ENCODE measurements around the gene DCAF11.

The DCAF11 gene

GRCh38 chr14:24172261-24172860 is 57.8 kb downstream of the DCAF11 start:
- peak overlapping the region; percentile 23 for H3K4me3 ChIP-seq (replicated peaks; ENCODE audit: low read depth, low read length)
- no peak for DNase-seq (ENCODE audit: low read depth)
- no peak for TF ChIP-seq CTCF (IDR thresholded peaks at IDR 0.05; ENCODE audit: low read length, missing control alignments)

GRCh38 chr14:24172871-24173281 is 58.3 kb downstream of the DCAF11 start:
- H3K4me3 ChIP-seq (replicated peaks; ENCODE audit: low read depth, low read length), result no peak overlapping the region
- TF ChIP-seq CTCF (IDR thresholded peaks at IDR 0.05; ENCODE audit: low read length, missing control alignments), result no peak
- no peak for DNase-seq (ENCODE audit: low read depth)
